ENCODE data around the gene RBM33.
A peak's percentile ranks its signal among the peaks of the same experiment; 100 is the strongest.

The RBM33 gene

GRCh38 chr7:155727616-155728015 is 83.2 kb downstream of the RBM33 start:
- no peak for DNase-seq

DNA sequence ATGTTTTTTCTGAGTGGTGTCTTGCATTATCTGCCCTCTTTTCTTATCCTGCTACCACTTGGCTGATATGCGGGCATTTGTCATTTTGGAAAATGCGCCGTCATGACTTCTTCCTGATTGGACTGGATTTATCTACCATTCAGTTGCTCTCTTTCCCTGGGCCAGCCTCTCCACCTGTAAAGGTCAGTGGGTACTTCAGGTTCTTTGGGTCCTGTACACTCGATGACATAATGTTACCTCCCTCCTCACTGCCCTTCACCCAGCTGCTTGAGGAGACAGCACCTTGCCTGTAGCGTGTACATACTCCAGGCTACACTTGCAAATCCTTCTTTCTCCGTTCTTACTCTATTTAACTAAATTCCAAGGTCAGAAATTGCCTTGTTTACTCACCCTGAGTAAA is 83.7 kb downstream of the RBM33 start:
- no peak for DNase-seq

DNA sequence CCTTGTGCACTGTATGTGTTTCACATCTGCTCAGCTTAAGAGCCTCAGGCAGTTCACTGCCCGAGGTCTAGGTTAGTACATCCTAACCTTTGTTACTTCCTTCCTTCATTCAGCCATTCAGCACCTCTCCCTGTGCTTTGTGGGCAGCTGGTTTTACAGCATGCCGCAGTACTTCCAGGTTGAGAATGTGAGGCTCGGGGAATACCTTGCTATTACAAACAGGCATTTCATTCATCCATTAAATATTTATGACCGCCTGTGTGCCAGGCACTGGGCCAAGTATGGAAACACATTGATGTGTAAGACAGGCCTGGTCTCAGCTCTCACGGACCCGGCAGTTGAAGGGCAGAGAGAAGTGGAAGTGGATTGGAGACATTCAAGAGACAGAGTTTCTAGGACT is 85.4 kb downstream of the RBM33 start:
- DNase-seq = no peak

DNA sequence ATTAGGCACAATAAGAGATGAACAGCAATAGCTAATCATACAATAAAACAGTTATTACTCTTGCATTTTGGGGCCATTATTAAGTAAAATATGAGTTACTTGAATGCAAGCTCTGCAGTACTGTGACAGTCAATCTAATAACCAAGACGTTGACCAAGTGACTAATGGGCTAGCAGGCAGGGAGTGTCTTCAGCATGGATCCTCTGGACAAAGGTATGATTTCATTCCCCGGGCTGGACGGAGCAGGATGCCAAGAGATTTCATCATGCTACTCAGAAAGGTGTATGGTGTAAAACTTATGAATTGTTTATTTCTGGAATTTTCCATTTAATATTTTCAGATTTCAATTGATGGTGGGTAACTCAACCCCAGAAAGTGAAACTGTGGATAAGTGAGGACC is 86.9 kb downstream of the RBM33 start:
- no peak for DNase-seq

DNA sequence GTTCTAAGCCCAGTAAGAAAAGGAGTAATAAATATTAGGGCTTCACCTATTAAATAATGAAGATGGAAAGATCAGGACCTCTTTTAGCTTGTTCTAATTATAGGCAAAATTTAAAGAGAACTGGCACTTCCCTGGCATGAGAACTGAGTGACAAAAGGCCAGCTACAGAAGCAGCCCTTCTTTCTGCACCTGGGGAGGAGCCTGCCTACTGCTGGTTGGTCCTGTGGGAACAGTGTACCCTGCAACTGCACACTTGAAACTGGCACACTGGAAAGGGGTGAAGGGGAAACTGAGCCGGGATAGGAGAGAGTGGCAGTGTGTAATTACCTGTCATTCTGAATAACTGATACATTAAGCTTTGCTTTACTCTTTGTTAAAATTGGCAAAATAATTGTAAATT is 87.4 kb downstream of the RBM33 start:
- no peak for DNase-seq

DNA sequence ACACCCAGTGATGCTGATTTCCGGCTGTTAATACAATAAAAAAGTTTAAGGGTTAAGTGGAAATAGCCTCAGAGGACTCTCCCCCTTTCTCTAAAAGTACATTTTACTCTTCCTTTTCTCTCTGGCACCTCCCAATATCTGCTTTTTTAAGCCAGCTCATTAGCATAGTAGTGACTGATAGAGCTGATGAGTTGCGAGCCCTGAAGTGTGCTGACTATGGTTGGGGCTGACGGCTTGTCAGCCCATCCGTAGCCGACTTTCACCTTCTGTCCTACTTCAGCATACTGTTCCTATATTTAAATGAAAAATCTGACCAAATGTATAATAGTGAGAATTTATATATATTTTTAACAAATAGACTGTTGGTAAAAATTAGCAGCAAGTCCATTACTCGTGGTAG is 87.8 kb downstream of the RBM33 start:
- DNase-seq = no peak

- DNase-seq = no peak
These were observed 89.4 kb downstream of the RBM33 start for GRCh38 chr7:155733582-155734444.

DNA sequence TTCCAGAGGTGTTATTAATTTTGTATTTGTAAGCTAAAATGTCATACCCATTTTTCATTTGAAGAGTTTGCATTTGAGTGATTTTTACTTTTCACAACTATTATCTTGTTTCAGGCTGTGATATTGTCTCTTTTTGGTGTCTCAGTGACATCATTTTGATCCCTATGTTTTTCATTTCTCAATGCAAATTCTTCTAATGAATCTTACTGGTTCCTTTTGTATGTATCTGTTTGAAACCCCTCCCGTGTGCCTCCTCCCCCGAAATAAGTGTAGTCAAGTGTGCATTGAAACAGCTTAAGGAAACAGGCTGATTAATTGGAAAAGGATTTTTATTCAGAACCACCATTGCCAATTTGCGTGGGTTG is 90.0 kb downstream of the RBM33 start:
- DNase-seq = no peak

- no peak for DNase-seq
These were observed 91.1 kb downstream of the RBM33 start for GRCh38 chr7:155735442-155736115.

DNA sequence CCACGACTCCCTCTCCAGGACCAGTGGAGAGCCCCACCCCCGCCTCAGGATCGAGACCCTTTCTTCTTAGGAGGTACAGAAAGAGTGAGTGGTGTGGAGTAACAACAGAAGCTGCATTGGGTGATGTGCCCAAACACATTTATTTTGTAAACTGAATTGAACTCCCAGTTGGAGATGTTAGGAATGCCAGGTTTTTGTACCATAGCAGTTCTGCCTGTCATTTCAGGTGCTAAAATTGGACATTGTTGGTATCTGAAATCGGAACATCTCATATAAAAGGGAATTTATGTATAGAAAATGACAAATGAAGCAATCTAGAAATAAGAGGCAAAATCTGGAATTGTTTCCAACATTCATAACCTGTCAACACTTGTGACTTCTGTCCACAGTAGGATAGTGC is 93.1 kb downstream of the RBM33 start:
- no peak for DNase-seq

GRCh38 chr7:155738104-155738503 is 93.6 kb downstream of the RBM33 start:
- no peak for DNase-seq

DNA sequence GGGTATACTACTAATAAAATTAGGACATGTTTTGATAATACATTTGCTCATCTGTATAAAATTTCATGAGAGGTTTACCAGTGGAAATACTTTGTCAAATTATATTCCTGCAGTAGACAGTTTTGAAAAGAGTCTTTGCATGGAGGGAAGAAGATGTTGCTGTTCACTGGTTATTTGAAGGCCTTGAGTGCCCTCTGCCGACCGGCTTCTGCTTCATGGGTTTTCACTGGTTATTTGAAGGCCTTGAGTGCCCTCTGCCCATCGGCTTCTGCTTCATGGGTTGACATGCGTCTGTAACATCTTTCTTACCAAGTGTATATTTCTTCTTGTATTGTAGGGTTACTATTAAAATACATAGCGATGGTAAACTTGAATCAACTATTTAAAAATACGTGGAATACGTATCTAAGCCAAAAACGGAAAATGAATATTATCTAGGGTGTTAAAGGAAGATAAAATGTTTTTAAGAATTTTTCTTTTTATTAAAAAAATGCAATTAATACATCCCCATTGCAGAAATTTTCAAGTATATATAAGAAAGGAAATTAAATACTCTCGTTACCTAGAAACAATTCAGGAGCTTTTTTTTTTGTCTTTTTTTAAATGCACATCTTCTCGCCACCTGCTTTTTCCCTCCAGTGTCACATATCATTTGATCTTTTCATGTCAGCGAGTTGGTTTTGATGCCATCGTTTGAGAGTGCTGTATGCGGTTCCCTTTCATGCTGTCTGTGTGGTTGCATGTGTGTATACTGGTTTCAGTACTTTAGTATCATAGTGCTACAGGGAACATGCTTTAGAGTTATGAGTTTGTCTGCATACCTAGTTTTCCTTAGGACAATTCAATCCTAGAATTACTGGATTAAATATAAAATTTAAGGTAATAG is 94.4 kb downstream of the RBM33 start:
- DNase-seq = peak; percentile 73

DNA sequence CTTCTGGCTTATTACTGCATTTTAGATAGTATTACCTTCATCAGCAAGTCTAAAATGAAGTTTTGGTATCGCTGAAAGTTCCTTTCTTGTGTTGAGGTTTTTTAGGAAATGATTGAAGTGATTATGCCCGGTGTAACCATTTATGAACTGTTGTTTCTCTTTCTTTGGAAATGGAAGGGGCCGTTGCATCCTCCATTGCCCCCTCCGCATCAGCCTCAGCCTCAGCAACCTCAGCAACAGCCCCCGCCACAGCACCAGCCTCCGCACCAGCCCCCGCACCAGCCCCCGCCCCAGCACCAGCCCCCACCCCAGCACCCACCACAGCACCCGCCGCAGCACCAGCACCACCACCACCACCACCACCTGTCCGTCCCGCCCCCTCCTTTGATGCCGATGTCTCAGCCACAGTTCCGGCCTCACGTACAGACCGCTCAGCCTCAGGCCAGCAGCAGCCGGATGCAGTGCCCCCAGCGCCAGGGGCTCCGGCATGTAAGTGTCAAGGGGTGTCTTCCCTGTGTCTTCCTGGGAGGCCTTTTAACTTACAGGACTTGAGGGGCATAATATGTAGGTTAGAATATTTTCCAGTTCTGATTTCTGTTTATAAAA is 95.2 kb downstream of the RBM33 start:
- no peak for DNase-seq

GRCh38 chr7:155741082-155741481 is 96.6 kb downstream of the RBM33 start:
- DNase-seq = no peak

GRCh38 chr7:155741805-155742204 is 97.3 kb downstream of the RBM33 start:
- no peak for DNase-seq

GRCh38 chr7:155743177-155743576 is 98.7 kb downstream of the RBM33 start:
- DNase-seq = no peak

GRCh38 chr7:155744971-155745683 is 100.7 kb downstream of the RBM33 start:
- DNase-seq = no peak

DNA sequence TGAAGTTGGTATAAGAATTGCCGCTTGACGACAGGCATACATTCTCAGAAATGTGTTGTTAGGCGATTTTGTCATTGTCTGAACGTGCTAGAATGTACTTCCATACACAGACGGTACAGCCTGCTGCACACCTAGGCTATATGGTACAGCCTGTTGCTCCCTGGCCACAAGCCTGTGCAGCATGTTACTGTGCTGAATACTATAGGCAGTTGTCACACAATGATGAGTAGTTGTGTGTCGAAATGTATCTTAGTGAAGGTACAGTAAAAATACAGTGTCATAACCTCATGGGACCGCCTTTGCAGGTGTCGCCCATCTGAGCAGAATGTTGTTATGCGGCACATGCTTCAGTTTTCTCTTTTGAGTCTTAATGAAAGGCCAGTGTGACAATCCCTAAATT is 101.3 kb downstream of the RBM33 start:
- no peak for DNase-seq

- no peak for DNase-seq
These were observed 101.7 kb downstream of the RBM33 start for GRCh38 chr7:155746188-155746587.

DNA sequence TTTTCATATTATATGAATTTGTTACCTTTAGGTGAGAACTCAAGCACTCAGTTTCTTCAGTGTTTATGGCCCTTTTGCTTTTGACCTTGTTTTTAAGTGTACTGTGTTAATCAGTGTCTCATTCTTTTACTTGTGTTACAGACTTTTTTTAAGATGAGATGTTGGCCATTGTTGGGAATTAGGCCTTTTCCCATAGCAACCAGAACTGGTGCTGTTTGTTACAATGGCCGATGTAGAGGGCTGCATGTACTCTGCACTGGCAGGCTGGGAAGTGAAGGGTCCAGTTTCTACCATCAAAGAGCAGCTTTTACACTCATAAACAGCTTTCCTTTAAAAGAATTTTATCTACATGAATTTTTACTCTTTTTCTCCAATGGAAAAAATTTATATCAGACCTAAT is 102.7 kb downstream of the RBM33 start:
- no peak for DNase-seq

DNA sequence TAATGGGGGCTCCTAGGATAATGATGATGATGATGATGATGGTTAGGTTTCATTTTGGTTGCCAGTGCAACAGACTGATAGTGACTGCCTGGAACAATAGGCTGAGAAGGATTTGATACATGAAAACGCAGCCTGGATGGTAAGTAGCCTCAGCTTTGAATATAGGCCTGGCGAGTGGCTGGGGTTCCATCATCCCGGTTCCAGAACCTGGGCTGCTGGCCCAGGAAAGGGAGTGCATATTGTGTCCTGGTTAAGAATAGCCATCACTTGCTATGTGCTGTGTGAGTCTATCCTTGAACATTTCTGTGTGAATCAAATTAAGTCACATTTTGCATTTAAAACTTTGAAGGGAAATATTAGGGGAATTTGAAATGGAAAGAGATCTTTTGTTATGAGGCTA is 105.1 kb downstream of the RBM33 start:
- DNase-seq = no peak

Data from retina (tissue), 1 donor.